ENCODE data around the gene SLC16A3. TPM values are rescaled to one million over a fixed set of nuclear protein-coding genes. Genes with fewer than 3 reads are reported as not detected.

The SLC16A3 gene
- total RNA-seq, 1 experiment from 2014 or later: 198 TPM

DNA sequence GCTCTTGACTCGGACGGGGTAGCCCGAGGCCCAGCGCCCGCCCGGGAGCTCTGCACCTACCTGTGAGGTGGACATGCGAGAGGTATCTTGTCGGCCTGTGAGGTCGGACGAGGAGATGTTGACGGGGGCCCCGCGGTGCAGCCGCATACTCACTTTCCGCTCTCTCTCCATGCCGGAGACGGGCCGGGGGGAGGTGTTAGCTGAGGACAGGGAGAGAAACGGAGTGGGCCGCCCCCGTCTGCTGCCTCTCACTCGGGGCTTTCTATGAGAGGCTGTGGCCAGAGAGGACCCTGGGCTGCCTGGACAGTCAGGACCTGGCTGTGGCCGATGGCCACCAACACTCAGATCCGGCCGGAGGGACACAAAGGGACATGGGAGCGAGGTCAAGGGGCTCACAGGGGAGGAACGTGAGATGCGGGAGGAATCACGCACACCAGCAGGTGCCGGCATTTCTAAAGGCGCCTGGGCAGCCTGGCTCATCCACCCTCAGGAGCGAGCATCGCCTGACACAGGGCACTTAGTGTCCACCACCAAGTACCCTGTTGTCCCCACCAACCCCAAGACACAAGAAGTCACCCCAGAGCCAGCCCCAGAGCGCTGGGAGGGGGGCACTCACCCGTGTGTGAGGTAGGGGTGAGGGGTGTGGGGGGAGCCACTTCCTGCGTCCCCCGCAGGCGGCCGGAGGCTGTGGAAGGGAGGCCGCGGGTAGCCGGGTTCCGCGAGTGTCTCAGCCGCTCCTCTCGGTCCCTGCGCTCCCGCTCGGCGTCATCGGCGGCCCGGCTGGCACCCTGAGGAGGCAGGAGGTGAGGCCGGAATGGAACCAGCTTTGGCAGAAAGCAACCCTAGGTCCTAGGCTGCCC lies 20.2 kb downstream of the SLC16A3 start:
- no peak for DNase-seq
- Histone ChIP-seq H2AFZ (no peak overlapping the region), H3K27me3 (ENCODE audit: insufficient read depth, low read depth) (no peaks in the 10 kb centered on the region), H3K27ac (no peak overlapping the region), H3K79me2 (ENCODE audit: low read depth) (peaks cover 26% of the 10 kb centered on the region), H3K4me3 (no peak overlapping the region), H3K9me2 (ENCODE audit: insufficient read depth) (no peaks in the 10 kb centered on the region), H3K9me3 (ENCODE audit: insufficient read depth, low read depth) (no peaks in the 10 kb centered on the region), H3K36me3 (ENCODE audit: low read depth) (peaks cover 11% of the 10 kb centered on the region; the same call in 1 of the 2 replicates), H4K20me1 (ENCODE audit: insufficient read depth) (peaks cover 90% of the 10 kb centered on the region), H3K4me1 (replicated peaks; ENCODE audit: insufficient read depth) (peaks cover 24% of the 10 kb centered on the region), H3F3A (ENCODE audit: insufficient read depth, low read depth) (peaks cover 59% of the 10 kb centered on the region), H3K4me2 (no peak overlapping the region)
- TF ChIP-seq CTCF (conservative IDR thresholded peaks at IDR 0.05) (no peak), EZH2 (IDR thresholded peaks at IDR 0.05; ENCODE audit: low read depth) (no peak)
- ChIA-PET POLR2A (ENCODE audit: unreplicated experiment) (no interaction called here), CTCF (interaction anchor here (0.6 kb wide), 1 partner anchor 27 kb away, joined by 5 read pairs; no protein-coding TSS in a partner anchor)
- BruUV-seq (replicated peaks): no TSS peak
- intact Hi-C loops (cut with micrococcal nuclease; ENCODE audit: unreplicated experiment): loop anchor here (5.0 to 10.0 kb wide), 2 partner anchors 83 to 214 kb away; partner anchors contain the start of genes DCXR, RAC3 and SECTM1

DNA sequence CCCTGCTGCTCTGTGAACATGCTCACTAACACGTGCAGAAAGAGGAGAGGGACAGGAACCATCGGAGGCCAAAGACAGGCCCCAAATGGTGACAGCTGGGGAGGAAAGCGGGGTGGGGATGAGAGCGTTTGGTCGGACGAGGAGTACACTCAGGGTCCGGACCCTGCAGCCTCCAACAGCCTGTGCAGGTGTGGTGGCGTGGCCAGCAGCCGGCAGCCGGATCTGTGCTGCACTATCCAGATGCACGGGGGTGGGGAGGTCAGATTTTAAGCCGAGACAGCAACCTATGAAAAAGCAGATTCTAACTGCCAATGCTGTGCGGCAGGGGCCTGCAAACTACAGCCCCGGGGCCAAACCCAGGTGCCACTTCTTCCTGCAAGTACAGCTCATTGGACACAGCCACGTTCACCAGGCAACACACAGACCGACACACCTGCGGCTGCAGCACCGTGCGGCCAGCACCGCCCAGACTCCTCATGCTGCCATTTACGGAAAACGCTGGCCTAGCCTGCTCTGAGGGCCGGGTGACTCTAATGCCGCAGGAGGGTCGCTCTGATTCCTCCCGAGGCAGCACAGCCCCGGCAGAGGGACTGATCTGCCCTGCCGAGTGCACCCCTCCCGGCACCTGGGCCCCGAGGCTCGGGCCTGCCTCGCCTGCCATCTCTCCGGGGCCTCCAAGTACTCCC lies 21.2 kb downstream of the SLC16A3 start:
- Histone ChIP-seq H3K9me3 (ENCODE audit: insufficient read depth, low read depth) (no peaks in the 10 kb centered on the region), H3K4me1 (replicated peaks; ENCODE audit: insufficient read depth) (peaks cover 24% of the 10 kb centered on the region), H3K4me3 (no peak overlapping the region), H2AFZ (no peak overlapping the region), H3K27ac (no peak overlapping the region), H3K27me3 (ENCODE audit: insufficient read depth, low read depth) (no peaks in the 10 kb centered on the region), H3K36me3 (ENCODE audit: low read depth) (peaks cover 11% of the 10 kb centered on the region; the same call in 1 of the 2 replicates), H3K4me2 (no peak overlapping the region), H3K79me2 (ENCODE audit: low read depth) (peaks cover 26% of the 10 kb centered on the region), H3K9me2 (ENCODE audit: insufficient read depth) (no peaks in the 10 kb centered on the region), H4K20me1 (ENCODE audit: insufficient read depth) (peaks cover 80% of the 10 kb centered on the region), H3F3A (ENCODE audit: insufficient read depth, low read depth) (peaks cover 49% of the 10 kb centered on the region)
- intact Hi-C loops (cut with micrococcal nuclease; ENCODE audit: unreplicated experiment): loop anchor here (5.0 to 10.0 kb wide), 2 partner anchors 82 to 215 kb away; partner anchors contain the start of genes DCXR, RAC3 and SECTM1
- DNase-seq: no peak
- CTCF ChIA-PET: no interaction called here
- POLR2A ChIA-PET (ENCODE audit: unreplicated experiment): no interaction called here
- BruUV-seq (replicated peaks): no TSS peak
- TF ChIP-seq EZH2 (IDR thresholded peaks at IDR 0.05; ENCODE audit: low read depth): no peak
- no peak for TF ChIP-seq CTCF (conservative IDR thresholded peaks at IDR 0.05)

DNA sequence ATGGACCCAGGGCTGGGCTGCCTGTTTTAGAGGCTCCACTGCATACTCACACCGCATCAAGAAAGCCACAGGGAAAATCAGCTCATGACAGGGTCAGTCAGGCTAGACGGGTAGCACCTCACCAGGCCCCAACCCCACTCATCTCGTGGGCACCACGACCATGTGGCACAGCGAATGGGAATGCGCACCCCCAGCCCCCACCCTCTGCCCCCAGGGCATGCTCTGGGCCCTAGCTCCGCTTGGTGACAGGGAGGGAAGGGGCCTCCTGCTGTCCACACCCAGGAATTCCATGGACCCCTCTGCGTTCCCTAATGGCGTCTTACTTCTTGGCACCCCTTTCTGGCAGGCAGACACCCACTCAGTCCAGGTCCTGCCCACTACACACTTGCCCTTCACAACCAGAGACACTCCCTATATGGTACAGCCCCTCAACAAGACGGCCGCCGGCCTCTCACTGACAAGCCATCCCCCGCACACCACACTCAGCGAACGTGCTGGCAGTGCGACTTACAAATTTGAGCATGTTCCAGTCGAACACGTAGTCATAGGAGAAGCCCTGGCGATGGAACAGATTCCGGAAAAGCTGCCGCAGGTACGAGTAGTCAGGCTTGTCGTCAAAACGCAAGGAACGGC lies 22.1 kb downstream of the SLC16A3 start:
- no peak overlapping the region for H3K4me3 ChIP-seq
- intact Hi-C loops (cut with micrococcal nuclease; ENCODE audit: unreplicated experiment): no loop called here
- H3K4me1 ChIP-seq (replicated peaks; ENCODE audit: insufficient read depth): peaks cover 24% of the 10 kb centered on the region
- peaks cover 30% of the 10 kb centered on the region for H3K79me2 ChIP-seq (ENCODE audit: low read depth)
- DNase-seq: no peak
- no TSS peak for BruUV-seq (replicated peaks)
- POLR2A ChIA-PET (ENCODE audit: unreplicated experiment): no interaction called here
- TF ChIP-seq EZH2 (IDR thresholded peaks at IDR 0.05; ENCODE audit: low read depth): no peak
- no peak for TF ChIP-seq CTCF (conservative IDR thresholded peaks at IDR 0.05)
- no peaks in the 10 kb centered on the region for H3K9me2 ChIP-seq (ENCODE audit: insufficient read depth)
- no peak overlapping the region for H2AFZ ChIP-seq
- no peaks in the 10 kb centered on the region for H3K9me3 ChIP-seq (ENCODE audit: insufficient read depth, low read depth)
- H3K27me3 ChIP-seq (ENCODE audit: insufficient read depth, low read depth): no peaks in the 10 kb centered on the region
- CTCF ChIA-PET: no interaction called here
- H3K27ac ChIP-seq: no peak overlapping the region
- no peak overlapping the region for H3K4me2 ChIP-seq
- H3F3A ChIP-seq (ENCODE audit: insufficient read depth, low read depth): peaks cover 49% of the 10 kb centered on the region
- H3K36me3 ChIP-seq (ENCODE audit: low read depth): peaks cover 8% of the 10 kb centered on the region; the same call in 1 of the 2 replicates
- H4K20me1 ChIP-seq (ENCODE audit: insufficient read depth): peaks cover 80% of the 10 kb centered on the region

Measured in PC-9 (cell line).